ENCODE results near the gene SYTL1.

DNA sequence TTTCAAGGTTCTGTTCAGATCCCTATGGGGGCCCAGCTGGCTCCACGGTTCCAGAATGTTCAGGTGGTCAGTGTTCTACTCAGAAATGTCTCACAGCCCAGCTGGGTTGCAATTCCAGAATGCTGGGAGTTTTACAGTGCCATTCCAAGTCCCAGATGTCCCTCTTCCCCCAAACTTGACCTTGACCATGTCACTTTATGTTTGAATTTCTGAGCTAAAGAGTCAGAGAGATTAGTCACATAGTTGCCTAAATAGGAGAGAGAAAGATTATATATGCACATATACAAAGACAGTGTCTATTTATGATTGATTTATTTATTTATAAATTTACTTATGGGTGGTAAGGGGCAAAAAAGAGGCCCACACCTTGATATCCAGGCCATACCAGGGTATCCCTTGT is 53.1 kb downstream of the SYTL1 start:
- TF ChIP-seq, protein P1, sequence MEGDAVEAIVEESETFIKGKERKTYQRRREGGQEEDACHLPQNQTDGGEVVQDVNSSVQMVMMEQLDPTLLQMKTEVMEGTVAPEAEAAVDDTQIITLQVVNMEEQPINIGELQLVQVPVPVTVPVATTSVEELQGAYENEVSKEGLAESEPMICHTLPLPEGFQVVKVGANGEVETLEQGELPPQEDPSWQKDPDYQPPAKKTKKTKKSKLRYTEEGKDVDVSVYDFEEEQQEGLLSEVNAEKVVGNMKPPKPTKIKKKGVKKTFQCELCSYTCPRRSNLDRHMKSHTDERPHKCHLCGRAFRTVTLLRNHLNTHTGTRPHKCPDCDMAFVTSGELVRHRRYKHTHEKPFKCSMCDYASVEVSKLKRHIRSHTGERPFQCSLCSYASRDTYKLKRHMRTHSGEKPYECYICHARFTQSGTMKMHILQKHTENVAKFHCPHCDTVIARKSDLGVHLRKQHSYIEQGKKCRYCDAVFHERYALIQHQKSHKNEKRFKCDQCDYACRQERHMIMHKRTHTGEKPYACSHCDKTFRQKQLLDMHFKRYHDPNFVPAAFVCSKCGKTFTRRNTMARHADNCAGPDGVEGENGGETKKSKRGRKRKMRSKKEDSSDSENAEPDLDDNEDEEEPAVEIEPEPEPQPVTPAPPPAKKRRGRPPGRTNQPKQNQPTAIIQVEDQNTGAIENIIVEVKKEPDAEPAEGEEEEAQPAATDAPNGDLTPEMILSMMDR (IDR thresholded peaks at IDR 0.05; ENCODE audit: low read depth, low read length), result no peak
- no peak for TF ChIP-seq POLR2A (IDR thresholded peaks at IDR 0.05; ENCODE audit: extremely low read depth, insufficient read length)
- TF ChIP-seq, protein P2, sequence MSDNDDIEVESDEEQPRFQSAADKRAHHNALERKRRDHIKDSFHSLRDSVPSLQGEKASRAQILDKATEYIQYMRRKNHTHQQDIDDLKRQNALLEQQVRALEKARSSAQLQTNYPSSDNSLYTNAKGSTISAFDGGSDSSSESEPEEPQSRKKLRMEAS (IDR thresholded peaks at IDR 0.05; ENCODE audit: low read depth, low read length), result no peak
- TF ChIP-seq MYC (IDR thresholded peaks at IDR 0.05; ENCODE audit: low read depth, low read length), result no peak
